Dendritic cell treated with granulocyte-macrophage colony-stimulating factor and Interleukin-4, amounts not matched to agents 40 ng/mL and 50 ng/mL, for 4 days (primary cell): ENCODE data around the gene PAIP2.
A peak's percentile ranks its signal among the peaks of the same experiment; 100 is the strongest.
"Not testable (repeated sequence)": the region's sequence is repeated elsewhere in the genome, so short reads cannot be mapped to it uniquely, and the experiment has no call there.

Source experiments
- H3K27ac Mint-ChIP-seq: one replicate; pipeline ENCODE4 v1.8.0; 2022; ENCODE audit warnings: mild to moderate bottlenecking, mixed read lengths
- H3K27me3 Mint-ChIP-seq: one replicate; pipeline ENCODE4 v1.8.0; 2022; ENCODE audit warnings: mild to moderate bottlenecking, mixed read lengths
- H3K36me3 Mint-ChIP-seq: one replicate; pipeline ENCODE4 v1.8.0; 2022; ENCODE audit warnings: low read depth, mixed read lengths
- H3K4me1 Mint-ChIP-seq: one replicate; pipeline ENCODE4 v1.8.0; 2022; ENCODE audit warnings: low read depth, mixed read lengths
- H3K4me3 Mint-ChIP-seq: one replicate; pipeline ENCODE4 v1.8.0; 2022; ENCODE audit warnings: mild to moderate bottlenecking, moderate library complexity, mixed read lengths
- H3K9me3 Mint-ChIP-seq: one replicate; pipeline ENCODE4 v1.8.0; 2022; ENCODE audit warnings: mixed read lengths
- intact Hi-C: fragments of 100-400 bp; cut with micrococcal nuclease; formaldehyde crosslinking; loops from one replicate; pipeline ENCODE4 v1.15.0; 2022

Gene PAIP2

DNA sequence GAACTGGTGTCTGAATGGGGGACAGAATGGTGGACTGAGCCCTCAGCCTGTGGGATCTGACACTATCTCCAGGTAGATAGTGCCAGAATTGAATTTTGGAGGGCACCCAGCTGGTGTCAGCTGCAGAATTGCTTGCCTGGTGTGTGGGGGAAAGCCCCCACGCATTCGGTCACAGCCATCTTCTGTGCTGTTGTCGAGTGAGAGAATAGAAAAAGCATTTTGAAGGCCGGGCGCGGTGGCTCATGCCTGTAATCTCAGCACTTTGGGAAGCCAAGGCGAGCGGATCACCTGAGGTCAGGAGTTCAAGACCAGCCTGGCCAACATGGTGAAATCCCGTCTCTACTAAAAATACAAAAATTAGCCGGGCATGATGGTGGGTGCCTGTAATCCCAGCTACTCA, 45.3 kb downstream of the PAIP2 start:
- intact Hi-C loops, H3K27ac Mint-ChIP-seq, H3K4me3 Mint-ChIP-seq, H3K36me3 Mint-ChIP-seq, H3K9me3 Mint-ChIP-seq: not testable (repeated sequence)
- H3K4me1 Mint-ChIP-seq: peaks cover 42% of the 10 kb centered on the region
- peaks cover 37% of the 10 kb centered on the region for H3K27me3 Mint-ChIP-seq

DNA sequence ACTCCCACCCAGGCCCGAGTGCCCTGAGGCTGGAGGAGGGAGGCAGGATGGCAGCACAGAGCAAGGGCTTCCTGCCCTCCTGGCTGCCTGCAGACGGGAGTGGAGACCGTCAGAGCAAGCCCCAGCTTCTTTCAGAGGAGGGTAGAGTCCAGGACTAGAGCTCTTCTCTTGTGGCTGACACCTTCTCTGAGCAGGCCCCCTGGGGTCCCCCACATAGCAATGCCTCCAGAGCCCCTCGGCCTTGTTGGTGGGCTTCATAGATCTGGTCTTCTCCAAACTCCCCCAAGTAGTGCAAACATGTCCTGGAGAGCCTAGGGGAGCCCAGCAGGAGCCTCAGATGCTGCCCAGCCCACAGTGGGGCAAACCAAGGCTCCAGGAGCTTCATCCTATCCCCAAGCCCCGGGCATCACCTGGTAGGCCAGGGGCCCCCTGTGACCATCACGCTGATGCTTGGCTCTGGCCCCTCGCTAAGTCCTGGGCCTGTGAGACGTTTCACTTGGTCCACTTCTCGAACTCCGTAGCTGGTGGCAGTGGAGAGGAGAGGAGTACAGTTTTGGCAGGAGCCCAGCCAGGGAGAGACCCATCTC, 46.0 kb downstream of the PAIP2 start:
- no peaks in the 10 kb centered on the region for H3K36me3 Mint-ChIP-seq
- no peak overlapping the region for H3K4me3 Mint-ChIP-seq
- H3K27ac Mint-ChIP-seq: no peak overlapping the region
- peaks cover 43% of the 10 kb centered on the region for H3K27me3 Mint-ChIP-seq
- no peaks in the 10 kb centered on the region for H3K9me3 Mint-ChIP-seq
- H3K4me1 Mint-ChIP-seq: peaks cover 45% of the 10 kb centered on the region
- intact Hi-C loops: no loop called here

DNA sequence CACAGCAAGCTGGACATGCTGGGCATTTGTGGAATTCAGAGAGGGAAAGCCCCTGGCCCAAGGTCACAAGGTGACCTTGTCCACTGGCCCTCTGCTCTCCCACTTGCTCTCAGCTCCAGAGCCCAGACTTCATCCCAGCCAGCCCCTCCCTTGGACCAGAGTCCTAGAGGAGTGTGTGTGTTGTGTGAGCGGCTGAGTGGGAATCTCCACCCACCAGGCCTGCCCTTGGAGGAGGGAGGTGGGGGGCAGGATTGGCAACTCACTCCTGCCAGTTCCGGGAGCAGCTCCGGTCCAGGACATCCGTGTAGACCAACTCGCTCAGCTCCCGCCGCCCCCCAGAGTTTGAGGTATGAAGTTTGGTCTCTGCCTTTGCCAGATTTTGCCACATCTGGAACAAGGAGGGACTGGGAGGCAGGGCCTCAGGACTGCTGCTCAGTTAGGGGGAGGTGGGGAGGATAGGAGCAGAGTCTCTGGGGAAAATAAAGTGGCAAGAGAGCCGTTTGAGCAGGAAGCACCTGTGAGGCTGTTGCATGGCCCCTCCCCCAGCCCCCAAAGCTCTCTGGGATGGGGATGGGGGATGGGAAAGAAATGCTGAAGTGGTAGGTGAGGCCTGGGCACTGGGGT, 46.7 kb downstream of the PAIP2 start:
- no peaks in the 10 kb centered on the region for H3K36me3 Mint-ChIP-seq
- peaks cover 51% of the 10 kb centered on the region for H3K4me1 Mint-ChIP-seq
- H3K27me3 Mint-ChIP-seq: peaks cover 49% of the 10 kb centered on the region
- no peaks in the 10 kb centered on the region for H3K9me3 Mint-ChIP-seq
- H3K4me3 Mint-ChIP-seq: no peak overlapping the region
- no peak overlapping the region for H3K27ac Mint-ChIP-seq
- intact Hi-C loops: no loop called here

DNA sequence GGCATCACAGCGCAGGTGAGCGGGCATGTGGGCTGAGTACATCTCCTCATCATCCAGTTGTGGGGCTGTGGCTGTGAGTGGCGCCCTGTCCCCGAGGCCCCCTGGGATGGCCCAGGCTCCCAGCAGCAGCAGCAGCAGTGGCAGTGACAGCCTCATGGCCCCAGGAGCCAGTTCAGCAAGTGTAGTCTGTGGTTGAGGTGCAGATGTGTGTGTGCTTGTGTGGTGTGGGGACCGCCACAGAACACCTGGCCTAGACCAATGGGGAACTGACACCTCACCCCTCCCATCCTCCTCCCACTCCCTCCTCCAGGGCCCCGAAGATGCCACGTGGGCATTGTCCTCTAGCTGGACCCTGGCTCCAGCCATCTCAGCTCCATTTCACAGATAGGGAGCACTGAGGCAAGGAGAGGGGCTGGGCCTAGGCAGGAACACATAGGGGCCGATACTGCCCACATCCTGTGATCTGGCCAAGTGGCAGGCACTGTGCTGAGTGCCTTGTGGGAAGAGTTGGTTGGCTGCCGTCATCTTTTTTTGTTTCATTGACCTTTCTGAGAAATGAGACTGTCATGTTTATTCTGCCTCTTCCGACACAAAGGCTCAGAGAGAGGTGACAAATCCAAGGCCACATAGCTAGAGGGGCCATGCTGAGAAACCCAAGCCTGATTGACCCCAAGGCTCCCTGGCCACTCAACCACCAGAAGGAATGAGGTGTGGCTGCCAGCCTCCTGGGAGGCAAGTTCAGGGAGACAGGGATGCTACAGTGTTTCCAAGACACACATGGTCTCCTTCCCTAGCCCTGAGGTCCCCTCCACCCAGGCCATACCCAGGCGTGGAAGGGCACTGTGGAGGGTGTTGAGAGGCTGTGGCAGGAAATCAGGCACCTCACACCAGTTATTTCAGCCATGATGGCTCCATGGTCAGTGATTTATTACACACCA, 48.3 kb downstream of the PAIP2 start, which contains the start of gene MZB1:
MZB1 (minus strand) TSS at position 213 of the 938 bp plus-strand sequence; CDS start at position 156, 57 bp downstream.
- Mint-ChIP-seq H3K4me1 (peaks cover 45% of the 10 kb centered on the region), H3K27me3 (peaks cover 63% of the 10 kb centered on the region), H3K27ac (no peak within 1 kb of the TSS), H3K36me3 (no peaks in the 10 kb centered on the region), H3K4me3 (no peak within 1 kb of the TSS), H3K9me3 (no peaks in the 10 kb centered on the region)
- intact Hi-C loops: loop anchor here (5.0 kb wide), 1 partner anchor 48 kb away; the partner anchor contains the start of gene PAIP2

DNA sequence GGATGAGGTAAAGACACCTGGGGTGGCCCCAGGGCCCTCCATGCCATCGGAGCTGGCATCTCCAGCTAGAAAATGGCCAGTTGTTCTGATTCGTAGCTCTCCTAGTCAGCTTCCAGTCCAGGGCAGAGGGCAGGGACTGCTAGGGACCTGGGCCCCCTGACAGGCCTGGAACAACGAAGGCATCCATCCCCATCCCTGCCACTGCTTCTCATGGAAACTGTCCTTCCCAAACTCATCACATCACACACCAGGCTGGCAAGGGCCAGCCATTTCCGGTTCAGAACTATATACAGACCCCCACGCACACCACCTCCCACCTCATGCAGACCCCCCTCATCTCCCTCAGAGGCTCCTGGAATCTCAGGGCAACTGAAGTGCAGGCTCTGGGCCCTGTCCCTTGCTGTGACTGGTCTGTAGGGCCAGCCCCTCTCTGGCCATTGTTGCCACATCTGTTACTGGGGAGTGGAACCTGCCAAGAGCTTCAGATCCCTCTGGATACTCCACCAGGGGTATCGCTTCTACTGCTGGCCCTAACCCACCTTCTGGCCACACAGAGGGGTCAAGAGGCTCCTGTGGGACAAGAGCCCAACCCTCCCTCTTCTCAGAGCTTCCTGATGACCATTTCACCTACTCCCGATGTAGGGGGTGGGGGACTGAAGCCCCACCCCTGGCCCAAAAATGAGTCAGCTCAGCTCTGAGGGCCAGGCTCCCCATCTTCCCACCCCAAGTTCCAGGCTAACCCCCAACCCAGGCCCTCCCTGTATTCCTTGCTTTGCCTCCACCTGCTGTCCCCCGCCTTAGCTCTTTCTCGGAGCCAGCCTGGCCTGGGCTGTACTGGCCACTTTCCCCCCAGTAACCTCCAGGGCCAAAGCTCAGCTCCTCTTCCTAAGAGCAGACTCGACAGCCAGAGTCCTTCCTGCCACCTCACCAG, 49.2 kb downstream of the PAIP2 start:
- no peaks in the 10 kb centered on the region for H3K9me3 Mint-ChIP-seq

DNA sequence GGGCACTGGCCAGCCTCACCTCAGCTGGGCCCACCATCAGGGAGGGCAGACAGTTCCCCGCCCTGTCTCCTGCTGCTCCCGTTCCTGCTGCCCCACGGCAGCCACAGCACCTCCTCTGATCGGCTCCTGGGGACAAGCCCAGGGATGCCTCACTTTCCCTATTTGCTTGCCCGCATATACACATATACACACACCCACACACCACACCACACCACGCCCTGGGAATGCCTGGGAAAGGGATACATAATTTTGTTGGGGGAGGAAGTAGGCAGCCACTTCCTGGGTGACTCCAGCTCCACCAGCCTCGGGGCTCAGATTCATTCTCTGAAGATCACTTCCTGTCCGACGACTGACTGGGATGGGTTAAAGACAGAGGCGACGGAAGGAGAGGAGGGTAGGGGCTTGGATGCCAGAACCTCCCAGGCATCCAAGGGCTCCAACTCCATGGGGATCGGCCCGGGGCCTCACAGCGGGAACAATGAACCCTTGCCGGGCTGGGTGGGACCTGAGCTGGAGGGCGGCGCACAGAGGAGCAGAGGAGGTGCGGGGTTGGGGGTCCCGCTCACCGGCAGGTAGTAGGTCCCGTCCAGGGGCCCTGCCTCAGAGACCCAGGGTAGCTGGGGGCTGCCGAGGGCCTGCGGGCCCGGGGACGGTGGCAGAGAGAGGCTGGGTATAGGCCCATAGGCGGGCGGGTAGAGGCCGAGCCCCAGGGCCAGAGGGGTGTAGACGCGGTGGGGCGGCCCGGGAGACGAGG, 50.1 kb downstream of the PAIP2 start:
- Mint-ChIP-seq H3K4me1 (peaks cover 47% of the 10 kb centered on the region), H3K9me3 (no peaks in the 10 kb centered on the region), H3K27me3 (peaks cover 77% of the 10 kb centered on the region), H3K27ac (peak overlapping the region; percentile 60), H3K36me3 (no peaks in the 10 kb centered on the region), H3K4me3 (peak overlapping the region; percentile 75)
- intact Hi-C loops: loop anchor here (5.0 kb wide), 1 partner anchor 49 kb away; the partner anchor contains the start of gene PAIP2

More for the DNA sequence above, 49.2 kb downstream of the PAIP2 start:
- Mint-ChIP-seq H3K27me3 (peaks cover 72% of the 10 kb centered on the region), H3K36me3 (no peaks in the 10 kb centered on the region), H3K4me3 (no peak overlapping the region), H3K27ac (peak overlapping the region; percentile 60), H3K4me1 (peaks cover 39% of the 10 kb centered on the region)
- intact Hi-C loops: loop anchor here (5.0 kb wide), 1 partner anchor 49 kb away; the partner anchor contains the start of gene PAIP2

DNA sequence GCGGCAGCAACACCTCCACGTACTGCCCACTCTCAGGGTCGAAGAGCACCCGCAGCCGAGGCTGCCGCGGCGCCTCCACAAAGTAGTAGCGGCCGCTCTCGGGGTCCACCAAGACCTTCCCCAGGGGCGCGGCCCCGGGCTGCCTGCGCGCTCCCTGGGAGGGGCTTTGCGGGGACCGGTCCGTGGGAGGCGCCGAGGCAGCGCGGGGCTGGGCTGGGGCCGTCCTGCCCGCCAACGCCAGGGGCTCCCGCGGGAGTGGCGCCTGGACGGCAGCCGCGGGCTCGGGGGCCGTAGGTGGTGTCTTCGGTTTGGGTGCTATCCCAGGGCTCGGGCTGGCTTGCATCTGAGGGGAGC, 50.6 kb downstream of the PAIP2 start:
- peak overlapping the region; percentile 80 for H3K4me3 Mint-ChIP-seq
- H3K27me3 Mint-ChIP-seq: peaks cover 77% of the 10 kb centered on the region
- peak overlapping the region; percentile 80 for H3K27ac Mint-ChIP-seq
- intact Hi-C loops: loop anchor here (5.0 kb wide), 1 partner anchor 50 kb away; the partner anchor contains the start of gene PAIP2
- H3K36me3 Mint-ChIP-seq: no peaks in the 10 kb centered on the region
- no peaks in the 10 kb centered on the region for H3K9me3 Mint-ChIP-seq
- peaks cover 53% of the 10 kb centered on the region for H3K4me1 Mint-ChIP-seq

DNA sequence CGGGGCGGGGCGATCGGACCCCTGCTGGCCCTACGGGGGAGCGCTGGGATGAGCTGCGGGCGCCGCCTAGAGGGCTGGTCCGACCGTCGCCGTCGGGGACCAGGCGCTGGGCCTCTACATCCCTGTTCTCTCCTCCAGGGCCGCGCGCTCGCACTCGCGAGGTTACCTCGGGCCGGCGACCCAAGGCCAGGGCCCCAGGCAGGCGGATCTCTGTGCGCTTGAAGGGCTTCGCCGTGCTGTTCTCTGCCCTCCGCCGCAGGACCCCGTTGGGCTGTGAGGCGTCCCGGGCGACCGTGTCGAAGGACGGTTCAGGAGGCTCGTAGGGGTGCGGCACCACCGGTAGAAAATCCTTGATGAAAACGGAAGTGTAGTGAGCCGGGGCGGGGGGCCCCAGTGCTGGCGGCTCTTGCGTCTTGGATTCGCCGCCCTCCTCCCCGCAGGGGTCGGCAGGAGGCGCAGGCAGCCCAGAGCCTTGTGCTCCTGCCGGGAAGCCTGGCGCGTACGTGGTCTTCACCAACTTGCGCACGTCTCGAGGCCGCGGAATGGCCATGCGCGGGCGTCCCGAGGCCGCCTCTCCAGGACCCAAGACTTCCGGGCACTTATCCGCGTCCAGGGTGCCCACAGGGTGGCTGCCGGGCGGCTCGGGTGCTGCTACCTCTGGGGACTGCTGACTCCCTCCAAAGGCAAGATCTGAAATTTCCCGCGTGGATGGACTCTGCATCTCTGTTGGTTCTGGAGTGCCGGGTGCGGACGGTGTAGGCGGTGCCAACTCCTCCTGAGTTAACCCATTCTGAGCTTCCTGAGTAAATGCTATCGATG, 51.2 kb downstream of the PAIP2 start:
- Mint-ChIP-seq H3K36me3 (no peaks in the 10 kb centered on the region), H3K27me3 (peaks cover 75% of the 10 kb centered on the region), H3K27ac (peak overlapping the region; percentile 80), H3K4me1 (peaks cover 56% of the 10 kb centered on the region), H3K4me3 (peak overlapping the region; percentile 80), H3K9me3 (no peaks in the 10 kb centered on the region)
- intact Hi-C loops: loop anchor here (5.0 kb wide), 1 partner anchor 51 kb away; the partner anchor contains the start of gene PAIP2

DNA sequence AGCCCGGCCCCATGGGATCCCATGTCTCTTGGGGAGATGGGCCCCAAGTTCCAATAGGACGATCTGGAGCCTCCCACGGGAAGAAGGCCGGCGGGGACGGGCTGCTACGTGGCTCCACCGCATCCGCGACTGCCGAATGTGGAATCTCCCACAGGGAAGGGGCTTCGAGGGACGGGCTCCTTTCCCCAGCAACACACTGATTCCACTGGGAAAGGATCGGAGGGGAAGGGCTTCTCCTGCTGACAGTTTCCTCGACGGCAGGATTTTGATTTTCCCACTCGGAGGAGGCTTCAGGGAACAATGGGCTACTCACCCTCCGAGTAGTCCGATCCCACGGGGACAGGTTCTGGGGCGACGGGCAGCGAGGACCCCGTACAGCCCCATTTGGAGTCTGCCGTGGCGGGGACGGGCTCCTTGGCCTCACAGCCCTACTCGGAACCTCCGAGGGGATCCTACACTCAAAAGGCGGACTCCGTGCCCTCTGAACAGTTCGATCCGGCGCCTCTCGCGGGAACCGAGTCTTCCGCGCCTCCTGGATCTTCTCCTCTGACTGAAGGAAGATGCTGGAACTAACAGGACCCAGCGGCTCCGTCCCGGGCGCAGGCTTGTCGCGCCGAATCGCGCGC, 52.0 kb downstream of the PAIP2 start:
- Mint-ChIP-seq H3K27ac (peak overlapping the region; percentile 80), H3K36me3 (no peaks in the 10 kb centered on the region), H3K9me3 (no peaks in the 10 kb centered on the region), H3K4me1 (peaks cover 52% of the 10 kb centered on the region), H3K27me3 (peaks cover 69% of the 10 kb centered on the region), H3K4me3 (peak overlapping the region; percentile 80)
- intact Hi-C loops: loop anchor here (5.0 kb wide), 1 partner anchor 51 kb away; the partner anchor contains the start of gene PAIP2

DNA sequence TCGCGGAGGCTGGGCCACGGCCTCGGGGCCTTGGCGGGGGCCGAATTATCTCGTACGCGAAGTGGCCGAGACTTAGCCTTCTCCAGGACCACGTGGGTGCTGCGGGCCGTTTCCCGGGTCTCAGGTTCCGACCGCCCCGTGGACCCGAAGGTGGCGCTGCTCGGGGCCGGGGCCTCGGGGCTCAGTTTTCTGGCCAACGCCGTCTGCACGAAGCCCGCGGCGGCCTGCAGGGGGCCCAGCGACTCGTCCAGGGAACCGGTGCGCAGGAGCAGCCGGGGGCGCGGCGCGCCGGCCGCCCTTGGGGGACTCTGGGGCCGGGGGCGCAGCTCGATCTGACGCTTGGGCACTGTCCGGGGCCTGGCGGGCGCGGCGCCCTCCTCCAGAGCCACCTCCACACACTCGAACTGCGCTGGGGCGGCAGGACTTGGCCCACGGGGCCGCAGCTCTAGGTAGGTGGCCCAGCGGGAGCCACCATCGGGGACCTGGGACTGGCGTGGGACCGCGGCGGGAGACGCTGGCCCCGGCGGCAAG, 52.5 kb downstream of the PAIP2 start:
- intact Hi-C loops: loop anchor here (5.0 kb wide), 1 partner anchor 52 kb away; the partner anchor contains the start of gene PAIP2
- H3K4me1 Mint-ChIP-seq: peaks cover 49% of the 10 kb centered on the region
- H3K27ac Mint-ChIP-seq: no peak overlapping the region
- no peaks in the 10 kb centered on the region for H3K9me3 Mint-ChIP-seq
- H3K36me3 Mint-ChIP-seq: no peaks in the 10 kb centered on the region
- peak overlapping the region; percentile 48 for H3K4me3 Mint-ChIP-seq
- H3K27me3 Mint-ChIP-seq: peaks cover 65% of the 10 kb centered on the region
